K562 (cell line): Measurements from ENCODE around the gene HSPA1B. TPM values are rescaled to one million over a fixed set of nuclear protein-coding genes. Genes with fewer than 3 reads are reported as not detected.
A peak's percentile ranks its signal among the peaks of the same experiment; 100 is the strongest.

Experiments
- ATAC-seq: fragments of 200-7000 bp; cut with Tn5 transposase; 3 replicates; pipeline ENCODE4 v1.9.1; 2020; ENCODE audit warnings: moderate library complexity
- BruUV-seq: library from RNA; stranded (reverse); fragments of 400-500 nt; replicated peaks from 2 replicates; lab custom pipeline; 2021; lab: Mats Ljungman, UMichigan
- CTCF ChIA-PET: fragments of 300-600 bp; formaldehyde crosslinking; extraction: SDS; loops from one replicate; lab custom pipeline; 2021; ENCODE audit warnings: low intra/inter-chr PET ratio; lab: Yijun Ruan, JAX
- POLR2A ChIA-PET: fragments of 300-600, 350-650 bp; sonication (Branson Sonifier 250); formaldehyde crosslinking; extraction: SDS; loops from one replicate; lab custom pipeline; 2021; ENCODE audit warnings: antibody characterized with exemption, inconsistent platforms; lab: Yijun Ruan, JAX
- DNase-seq, 4 experiments: peaks; one replicate each; pipeline versions ENCODE4 v3.0.0 to v3.0.0-alpha.2; 2011 to 2018; ENCODE audit warnings: low spot score in 3 of 4, mixed read lengths in 3 of 4; ENCODE audit errors: extremely low read depth in 1 of 4
- FAIRE-seq: peaks from 2 replicates; lab custom pipeline; 2011; peaks lifted over from hg19 to GRCh38; lab: Jason Lieb, UNC
- H2AFZ ChIP-seq: 2 replicates; pipeline ENCODE4 v1.6.0; 2011; ENCODE audit warnings: low read depth, low read length, control low read depth, inconsistent platforms
- H3K27ac ChIP-seq: fragments of 200-600 bp; 3 replicates; pipeline ENCODE4 v1.8.0; 2011; ENCODE audit warnings: low read depth, mild to moderate bottlenecking, control low read depth, inconsistent platforms, low read length, moderate library complexity, mixed read lengths; ENCODE audit errors: extremely low read depth
- H3K27me3 ChIP-seq, 2 experiments: fragments of 300-600 bp in 1 of 2; 2 replicates in 1 of 2; 3 replicates in 1 of 2; pipeline versions ENCODE4 v1.6.0 to v1.8.0; 2011; ENCODE audit warnings: inconsistent platforms in 2 of 2, low read length in 2 of 2, mild to moderate bottlenecking in 1 of 2, mixed read lengths in 1 of 2, moderate library complexity in 1 of 2; ENCODE audit not compliant: control insufficient read depth in 2 of 2, insufficient read depth in 2 of 2
- H3K36me3 ChIP-seq: fragments of 300-600 bp; 3 replicates; pipeline ENCODE4 v1.8.0; 2011; ENCODE audit warnings: mild to moderate bottlenecking, low read length, inconsistent platforms; ENCODE audit not compliant: control insufficient read depth, insufficient read depth
- H3K4me1 ChIP-seq, 2 experiments: fragments of 200-600 bp in 1 of 2; replicated peaks in 1 of 2; 2 replicates in 1 of 2; 3 replicates in 1 of 2; pipeline versions ENCODE4 v1.5.1 to v1.8.0; 2011; ENCODE audit warnings: inconsistent platforms in 2 of 2, low read length in 2 of 2, mild to moderate bottlenecking in 1 of 2, mixed read lengths in 1 of 2, moderate library complexity in 1 of 2; ENCODE audit not compliant: control insufficient read depth in 2 of 2, insufficient read depth in 2 of 2
- H3K4me2 ChIP-seq: 2 replicates; pipeline ENCODE4 v1.6.1; 2011; ENCODE audit warnings: low read length, control low read depth, inconsistent platforms, mixed read lengths; ENCODE audit not compliant: insufficient read depth
- H3K4me3 ChIP-seq: fragments of 200-600 bp; sonication (generic), shearing (Covaris generic); 2 replicates; pipeline ENCODE4 v1.5.1; 2016; ENCODE audit warnings: control low read depth, inconsistent platforms
- H3K79me2 ChIP-seq: fragments of 200-600 bp; 3 replicates; pipeline ENCODE4 v1.8.0; 2011; ENCODE audit warnings: low read length, inconsistent platforms; ENCODE audit not compliant: control insufficient read depth, insufficient read depth
- H3K9ac ChIP-seq, 2 experiments: 2 replicates each; pipeline versions ENCODE4 v1.6.0 to v1.6.1; 2011; ENCODE audit warnings: low read depth in 2 of 2, low read length in 2 of 2, control low read depth in 1 of 2, inconsistent platforms in 1 of 2, mild to moderate bottlenecking in 1 of 2, mixed read lengths in 1 of 2; ENCODE audit not compliant: insufficient read depth in 1 of 2
- H3K9me1 ChIP-seq: one replicate; pipeline ENCODE4 v1.6.0; 2011; ENCODE audit warnings: inconsistent platforms, mild to moderate bottlenecking, low read length, moderate library complexity; ENCODE audit not compliant: control insufficient read depth, insufficient read depth
- H3K9me3 ChIP-seq: replicated peaks from 2 replicates; pipeline ENCODE4 v1.5.1; 2011; ENCODE audit warnings: low read depth, low read length, inconsistent platforms; ENCODE audit not compliant: control insufficient read depth, insufficient read depth
- H4K20me1 ChIP-seq: replicated peaks from 2 replicates; pipeline ENCODE4 v1.6.1; 2011; ENCODE audit warnings: low read length, inconsistent platforms, mixed read lengths; ENCODE audit not compliant: control insufficient read depth, insufficient read depth
- CHD2 ChIP-seq: IDR thresholded peaks from 2 replicates; pipeline ENCODE4 v1.6.1; 2011; ENCODE audit warnings: low read depth, low read length
- MBD1 ChIP-seq: fragments of 250-450 bp; sonication (Bioruptor Pico); IDR thresholded peaks from 2 replicates; pipeline ENCODE4 v1.8.0; 2022; ENCODE audit warnings: inconsistent platforms
- RFX5 ChIP-seq: IDR thresholded peaks from 2 replicates; pipeline ENCODE4 v1.6.1; 2011; ENCODE audit warnings: low read depth, mild to moderate bottlenecking, improper control_type of control experiment, low read length
- STAT5A ChIP-seq: IDR thresholded peaks from 2 replicates; pipeline ENCODE4 v1.6.1; 2012; ENCODE audit warnings: low read length, inconsistent platforms, borderline replicate concordance
- U2AF1 ChIP-seq: fragments of 200-400 bp; formaldehyde crosslinking; optimal IDR thresholded peaks from 2 replicates; pipeline ENCODE3; 2017; ENCODE audit warnings: mild to moderate bottlenecking, low read depth, low read length, moderate library complexity
- ZNF212 ChIP-seq: fragments of 450-650 bp; formaldehyde crosslinking; IDR thresholded peaks from 2 replicates; pipeline ENCODE4 v1.4.0; 2020; ENCODE audit warnings: mild to moderate bottlenecking
- ZNF239 ChIP-seq: fragments of 250-450 bp; sonication (Bioruptor Pico); IDR thresholded peaks from 2 replicates; pipeline ENCODE4 v1.4.0; 2020; ENCODE audit warnings: mild to moderate bottlenecking
- ZNF280A ChIP-seq: fragments of 450-650 bp; IDR thresholded peaks from 2 replicates; pipeline ENCODE4 v1.6.1; 2018; ENCODE audit warnings: mild to moderate bottlenecking, low read depth; ENCODE audit not compliant: partially characterized antibody
- ZNF609 ChIP-seq: sonication (generic); formaldehyde crosslinking; IDR thresholded peaks from 2 replicates; pipeline ENCODE4 v1.8.1; 2023; ENCODE audit warnings: missing genetic modification reagents, mild to moderate bottlenecking, borderline replicate concordance
- ZNF668 ChIP-seq: fragments of 250-450 bp; sonication (Bioruptor Pico); IDR thresholded peaks from 2 replicates; pipeline ENCODE4 v1.8.0; 2022; ENCODE audit warnings: mild to moderate bottlenecking, inconsistent platforms
- WGBS: fragments of 100-300 bp; shearing (Covaris generic); methylation state at CpG from one replicate; pipeline ENCODE4 v1.1.6; 2016; ENCODE audit warnings: low coverage, mixed read lengths; ENCODE audit not compliant: insufficient coverage; ENCODE audit errors: missing lambda C conversion rate; 5-methylcytosine and 5-hydroxymethylcytosine counted together
- in situ Hi-C: fragments of 300-500 bp; cut with MboI; formaldehyde crosslinking; loops from 4 replicates; pipeline ENCODE4 v1.15.0; 2018; ENCODE audit warnings: inconsistent platforms, mixed read lengths
- intact Hi-C: fragments of 100-400 bp; cut with micrococcal nuclease; formaldehyde crosslinking; loops from 2 replicates; pipeline ENCODE4 v1.14.2; 2022
- polyA plus RNA-seq, 8 experiments: library from polyadenylated mRNA; depleted of rRNA in 4 of 8; stranded (reverse) in 5 of 8; unstranded in 3 of 8; fragments of >200 nt; fragmentation: Nextera tagmentation in 2 of 8; fragmentation: Illumina TruSeq in 1 of 8; extraction: Ambion mirVana in 2 of 8; extraction: Trizol in 1 of 8; gene quantifications; 2 replicates each; pipeline versions ENCODE4 v1.2.1 to v1.2.3, GENCODE V29; 2011 to 2014; ENCODE audit warnings: inconsistent platforms in 1 of 8, missing spikeins in 1 of 8
- total RNA-seq, 7 experiments: library from RNA; depleted of rRNA in 6 of 7; stranded (reverse); fragments of >200 nt in 6 of 7; fragmentation: Illumina TruSeq in 2 of 7; extraction: Trizol in 2 of 7; gene quantifications; 2 replicates each; pipeline versions ENCODE4 v1.2.1 to v1.2.3, GENCODE V29; 2011 to 2021; ENCODE audit warnings: low replicate concordance in 1 of 7

HSPA1B gene
- total and polyA plus RNA-seq, 9 of the 15 experiments (the other 6 are each of a cell fraction or from before 2014, with no cell fraction given), result 0.27 to 227 (median 51.2) TPM

- H3K79me2 ChIP-seq, result peaks cover 53% of the 10 kb centered on the region
- no peaks in the 10 kb centered on the region for H3K9me1 ChIP-seq
- CTCF ChIA-PET, result interaction anchor here (0.6 to 2.9 kb wide), 4 partner anchors 36 to 249 kb away, joined by 3 to 24 read pairs (median 3); no protein-coding TSS in a partner anchor
- 0 out of 2 replicates have a peak, but pooled peaks cover 3% of the 10 kb centered on the region for H4K20me1 ChIP-seq
- H3K4me1 ChIP-seq, result peaks cover 17 to 44% of the 10 kb centered on the region in 2 experiments
- WGBS, result 1% methylated on average over 44 of the region's 44 CpGs
- in situ Hi-C loops, result no loop called here
- peak overlapping the region; percentile 97 for H3K27ac ChIP-seq
- H3K9ac ChIP-seq, result peak overlapping the region; percentile 93 to 99
- BruUV-seq, result TSS peak; percentile 57
- ATAC-seq (peak; percentile 48), FAIRE-seq (no peak), DNase-seq (peak in 3 of 4 experiments; percentile 67 to 86 (median 84))
- peak overlapping the region; percentile 98 for H3K4me2 ChIP-seq
- H3K9me3 ChIP-seq, result no peaks in the 10 kb centered on the region
- peak overlapping the region; percentile 61 for H3K4me3 ChIP-seq
- H3K36me3 ChIP-seq, result peaks cover 71% of the 10 kb centered on the region
- no peaks in the 10 kb centered on the region for H3K27me3 ChIP-seq
- POLR2A ChIA-PET, result interaction anchor here (0.6 to 4.3 kb wide), 21 partner anchors 9 to 430 kb away, joined by 3 to 58 read pairs (median 7); partner anchors contain the start of genes BAG6, GPANK1, HSPA1A and HSPA1B
- peak overlapping the region; percentile 93 for H2AFZ ChIP-seq
- intact Hi-C loops, result loop anchor here (1.0 to 2.0 kb wide), 5 partner anchors 18 to 66 kb away; partner anchors contain the start of genes DDAH2, HSPA1A, HSPA1B and HSPA1L
- TF ChIP-seq RFX5 (no peak), U2AF1 (no peak), STAT5A (no peak), ZNF212 (CRISPR knock-in tag) (peak; percentile 38; the same call in 1 of the 2 replicates), ZNF609 (CRISPR knock-in tag) (no peak), MBD1 (CRISPR knock-in tag) (no peak), ZNF280A (no peak), CHD2 (no peak; the same call in none of the 2 replicates), ZNF239 (CRISPR knock-in tag) (no peak), ZNF668 (CRISPR knock-in tag) (no peak)
These were observed 32.5 kb upstream of the HSPA1B start for GRCh38 chr6:31794866-31795615.
